Measurements from ENCODE around the gene EPB41L2. TPM values are rescaled to one million over a fixed set of nuclear protein-coding genes. Genes with fewer than 3 reads are reported as not detected.

EPB41L2 gene
- total and polyA plus RNA-seq, 7 donors, result 41.2 to 147 (median 65.7) TPM

DNA sequence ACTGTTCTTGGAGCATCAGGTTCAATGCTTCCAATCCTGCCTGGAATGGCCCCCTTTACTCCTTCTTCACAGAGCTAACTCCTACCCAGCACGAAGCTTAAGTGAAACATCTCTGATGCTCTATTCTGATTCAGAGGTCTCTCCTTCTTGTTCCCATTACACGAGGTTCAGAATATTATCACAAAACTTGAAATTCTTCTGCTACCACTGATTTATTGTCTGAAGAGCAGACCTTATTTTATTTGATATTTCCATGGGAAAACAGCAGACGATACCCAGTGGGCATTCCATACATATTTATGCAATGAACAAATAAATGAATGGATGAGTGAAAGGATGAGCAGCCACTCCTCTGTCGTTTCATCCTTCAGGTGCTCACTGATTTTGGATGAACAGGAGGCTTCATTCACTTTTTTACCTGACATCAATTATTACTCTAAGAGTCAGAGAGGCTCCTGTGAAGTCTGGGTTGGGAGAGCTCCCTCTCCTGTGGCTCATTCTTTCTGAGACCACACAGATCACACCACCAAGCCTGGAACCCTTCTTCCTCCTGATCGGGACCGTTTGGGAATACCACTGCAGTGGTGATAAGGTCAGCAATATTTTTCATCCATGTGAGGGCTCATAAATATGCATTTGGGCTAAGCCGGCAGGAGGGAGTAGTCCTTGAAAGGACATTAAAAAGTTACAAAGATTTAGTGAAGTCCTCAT is 210.0 kb downstream of the EPB41L2 start:
- DNase-seq, result no peak

GRCh38 chr6:130851026-130851425 is 212.0 kb downstream of the EPB41L2 start:
- WGBS, 2 donors, result 80 to 83% methylated on average over 1 of the region's 1 CpG
- DNase-seq, result no peak
- TF ChIP-seq POLR2AphosphoS5 (IDR thresholded peaks at IDR 0.05) (no peak), EP300 (IDR thresholded peaks at IDR 0.05) (no peak)
- H3K27ac ChIP-seq, result no peak overlapping the region
- H3K36me3 ChIP-seq, result peaks cover 0 to 9% (median 0%) of the 10 kb centered on the region in 4 donors
- no peaks in the 10 kb centered on the region for H3K9me3 ChIP-seq
- H3K27me3 ChIP-seq, result no peaks in the 10 kb centered on the region
- H3K4me3 ChIP-seq, result no peak overlapping the region
- H3K4me1 ChIP-seq, result peaks cover 0 to 11% (median 5%) of the 10 kb centered on the region in 4 donors
- intact Hi-C loops (cut with DNase I), result no loop called here

More for the DNA sequence above, 210.0 kb downstream of the EPB41L2 start:
- Histone ChIP-seq H3K27ac (no peak overlapping the region), H3K36me3 (peaks cover 0 to 15% (median 0%) of the 10 kb centered on the region in 4 donors), H3K4me3 (no peak overlapping the region), H3K9me3 (no peaks in the 10 kb centered on the region), H3K27me3 (no peaks in the 10 kb centered on the region), H3K4me1 (peaks cover 0 to 11% (median 5%) of the 10 kb centered on the region in 4 donors)
- intact Hi-C loops (cut with DNase I), result no loop called here
- TF ChIP-seq, protein P1, sequence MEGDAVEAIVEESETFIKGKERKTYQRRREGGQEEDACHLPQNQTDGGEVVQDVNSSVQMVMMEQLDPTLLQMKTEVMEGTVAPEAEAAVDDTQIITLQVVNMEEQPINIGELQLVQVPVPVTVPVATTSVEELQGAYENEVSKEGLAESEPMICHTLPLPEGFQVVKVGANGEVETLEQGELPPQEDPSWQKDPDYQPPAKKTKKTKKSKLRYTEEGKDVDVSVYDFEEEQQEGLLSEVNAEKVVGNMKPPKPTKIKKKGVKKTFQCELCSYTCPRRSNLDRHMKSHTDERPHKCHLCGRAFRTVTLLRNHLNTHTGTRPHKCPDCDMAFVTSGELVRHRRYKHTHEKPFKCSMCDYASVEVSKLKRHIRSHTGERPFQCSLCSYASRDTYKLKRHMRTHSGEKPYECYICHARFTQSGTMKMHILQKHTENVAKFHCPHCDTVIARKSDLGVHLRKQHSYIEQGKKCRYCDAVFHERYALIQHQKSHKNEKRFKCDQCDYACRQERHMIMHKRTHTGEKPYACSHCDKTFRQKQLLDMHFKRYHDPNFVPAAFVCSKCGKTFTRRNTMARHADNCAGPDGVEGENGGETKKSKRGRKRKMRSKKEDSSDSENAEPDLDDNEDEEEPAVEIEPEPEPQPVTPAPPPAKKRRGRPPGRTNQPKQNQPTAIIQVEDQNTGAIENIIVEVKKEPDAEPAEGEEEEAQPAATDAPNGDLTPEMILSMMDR (IDR thresholded peaks at IDR 0.05), result no peak
- TF ChIP-seq EP300 (IDR thresholded peaks at IDR 0.05) (no peak), POLR2AphosphoS5 (IDR thresholded peaks at IDR 0.05) (no peak), POLR2A (IDR thresholded peaks at IDR 0.05) (no peak)
- WGBS, 2 donors, result 78 to 85% methylated on average over 7 of the region's 7 CpGs

DNA sequence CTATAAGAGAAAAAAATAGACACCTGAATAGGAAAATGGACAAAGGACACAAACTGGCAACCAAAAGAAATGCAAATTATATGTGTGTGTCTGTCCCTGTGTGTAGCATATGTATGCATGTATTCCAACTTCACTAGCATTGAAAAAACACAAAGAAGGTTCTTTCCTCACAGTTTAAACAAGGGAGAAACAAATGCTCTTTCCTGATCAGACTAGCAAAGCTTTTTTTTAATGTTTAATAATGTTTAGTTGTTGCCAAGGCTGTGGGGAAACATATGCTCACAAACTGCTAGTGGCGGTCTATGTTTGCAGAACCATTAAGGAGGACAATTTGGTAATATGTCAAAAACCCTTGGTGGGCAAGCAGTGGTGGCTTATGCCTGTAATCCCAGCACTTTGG is 213.5 kb downstream of the EPB41L2 start:
- no peak overlapping the region for H3K27ac ChIP-seq
- DNase-seq, result no peak
- H3K27me3 ChIP-seq, result no peaks in the 10 kb centered on the region
- no peak overlapping the region for H3K4me3 ChIP-seq
- peaks cover 0 to 11% (median 5%) of the 10 kb centered on the region in 4 donors for H3K4me1 ChIP-seq
- WGBS, 2 donors, result 82 to 88% methylated on average over 1 of the region's 1 CpG
- intact Hi-C loops (cut with DNase I), result no loop called here
- no peaks in the 10 kb centered on the region for H3K36me3 ChIP-seq
- TF ChIP-seq POLR2A (IDR thresholded peaks at IDR 0.05), result no peak
- no peak for TF ChIP-seq POLR2AphosphoS5 (IDR thresholded peaks at IDR 0.05)
- no peak for TF ChIP-seq EP300 (IDR thresholded peaks at IDR 0.05)
- TF ChIP-seq, protein P1 (IDR thresholded peaks at IDR 0.05), result no peak
- no peaks in the 10 kb centered on the region for H3K9me3 ChIP-seq

DNA sequence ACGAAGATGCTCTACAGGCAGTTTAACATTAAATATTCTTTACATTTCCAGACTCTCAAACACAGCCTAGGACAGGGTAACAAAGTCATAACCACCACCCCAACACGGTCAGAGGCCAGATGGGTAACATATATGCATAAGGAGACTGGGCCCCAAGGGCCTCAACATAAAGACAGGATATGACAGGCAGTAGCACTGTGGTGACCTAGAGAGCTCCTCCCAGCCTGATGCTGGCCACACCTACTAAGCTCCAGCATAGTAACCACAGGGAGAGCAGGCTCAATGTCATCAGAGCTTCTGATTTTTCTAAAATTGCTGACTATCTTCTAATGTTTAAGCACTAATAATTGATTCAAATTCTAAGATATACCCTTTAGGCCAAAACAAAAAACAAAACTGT is 214.1 kb downstream of the EPB41L2 start:
- Histone ChIP-seq H3K36me3 (no peaks in the 10 kb centered on the region), H3K9me3 (no peaks in the 10 kb centered on the region), H3K27ac (no peak overlapping the region), H3K4me3 (no peak overlapping the region), H3K27me3 (no peaks in the 10 kb centered on the region), H3K4me1 (peaks cover 0 to 9% (median 4%) of the 10 kb centered on the region in 4 donors)
- no peak for DNase-seq
- intact Hi-C loops (cut with DNase I), result no loop called here
- TF ChIP-seq POLR2A (IDR thresholded peaks at IDR 0.05), result no peak
- TF ChIP-seq, protein P1 (IDR thresholded peaks at IDR 0.05), result no peak
- TF ChIP-seq POLR2AphosphoS5 (IDR thresholded peaks at IDR 0.05), result no peak
- no peak for TF ChIP-seq EP300 (IDR thresholded peaks at IDR 0.05)
- 81 to 91% methylated on average over 2 of the region's 2 CpGs for WGBS, 2 donors

DNA sequence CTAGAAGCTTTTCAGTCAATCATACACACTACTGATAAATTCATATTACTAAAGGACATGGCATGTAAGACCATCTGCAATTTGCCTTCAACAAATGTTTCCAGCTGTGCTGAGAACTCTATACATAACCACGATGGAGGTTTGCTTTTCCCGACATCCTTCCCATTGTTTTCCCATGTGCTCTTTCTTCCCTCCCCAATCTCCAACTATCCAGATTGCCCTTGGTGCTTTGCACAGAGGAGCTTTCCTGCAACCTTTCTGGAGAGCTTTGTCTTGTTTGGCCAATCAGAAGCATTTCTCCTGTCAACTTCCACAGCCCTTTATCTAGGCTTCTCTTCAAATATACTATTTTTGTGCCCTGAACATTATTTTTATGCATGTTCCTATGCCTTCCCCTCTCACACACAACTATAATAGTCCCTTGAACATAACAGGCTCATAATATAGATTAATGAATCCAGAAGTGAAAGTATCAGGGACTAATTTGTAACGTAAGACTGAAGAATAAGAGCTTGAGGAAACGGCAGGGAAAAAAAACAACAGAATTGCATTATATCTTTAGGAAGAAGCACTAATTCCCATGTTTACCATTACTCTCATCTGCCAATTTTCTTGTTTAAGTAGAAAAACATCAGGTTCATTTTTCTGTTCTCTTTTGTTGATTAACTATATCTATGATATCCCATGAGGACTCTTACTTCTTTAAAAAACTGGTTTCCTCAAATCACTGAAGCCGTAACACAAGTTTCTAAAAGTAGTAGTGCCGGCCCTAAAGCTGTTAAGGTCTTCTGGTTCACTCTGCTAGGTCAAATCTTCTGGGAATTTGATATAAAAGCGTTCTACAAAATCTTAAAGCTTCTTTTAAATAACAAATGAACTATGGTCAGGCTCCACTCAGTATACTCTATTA is 215.8 kb downstream of the EPB41L2 start:
- Histone ChIP-seq H3K27me3 (no peaks in the 10 kb centered on the region), H3K4me3 (no peak overlapping the region), H3K9me3 (no peaks in the 10 kb centered on the region), H3K27ac (no peak overlapping the region), H3K36me3 (no peaks in the 10 kb centered on the region), H3K4me1 (no peaks in the 10 kb centered on the region)
- no peak for DNase-seq
- TF ChIP-seq POLR2A (IDR thresholded peaks at IDR 0.05) (no peak), EP300 (IDR thresholded peaks at IDR 0.05) (no peak), POLR2AphosphoS5 (IDR thresholded peaks at IDR 0.05) (no peak)
- TF ChIP-seq, protein P1 (IDR thresholded peaks at IDR 0.05), result no peak
- intact Hi-C loops (cut with DNase I), result no loop called here
- 64 to 83% methylated on average over 7 of the region's 7 CpGs for WGBS, 2 donors
